Peyer's patch (tissue), 4 donors: ENCODE data around the gene BRICD5. TPM values are rescaled to one million over a fixed set of nuclear protein-coding genes. Genes with fewer than 3 reads are reported as not detected.

Experiments used
- DNase-seq, 3 donors: peaks; one replicate each; pipeline ENCODE4 v3.0.0-alpha.2; 2017 to 2019
- H3K27ac ChIP-seq, 4 donors: fragments of 200-600 bp; sonication (generic); one replicate each; pipeline ENCODE4 v1.5.1; 2016 to 2019
- H3K27me3 ChIP-seq, 2 donors: fragments of 200-600 bp; sonication (generic); one replicate each; pipeline ENCODE4 v1.5.1; 2019
- H3K36me3 ChIP-seq, 3 donors: fragments of 200-600 bp; sonication (generic); one replicate each; pipeline ENCODE4 v1.5.1; 2016 to 2019
- H3K4me1 ChIP-seq, 4 donors: fragments of 200-600 bp; sonication (generic); one replicate each; pipeline ENCODE4 v1.5.1; 2016 to 2019
- H3K4me3 ChIP-seq, 4 donors: fragments of 200-600 bp; sonication (generic); 1 replicate in 3 of 4; 2 replicates in 1 of 4; pipeline ENCODE4 v1.5.1; 2016 to 2019; ENCODE audit warnings: mild to moderate bottlenecking in 1 of 4
- H3K9me3 ChIP-seq, 4 donors: fragments of 200-600 bp; sonication (generic); one replicate each; pipeline ENCODE4 v1.5.1; 2016 to 2019; ENCODE audit warnings: mild to moderate bottlenecking in 1 of 4
- CTCF ChIP-seq, 6 experiments: fragments of 450-650 bp in 4 of 6; fragments of 200-600 bp in 2 of 6; sonication (generic) in 1 of 6; IDR thresholded peaks; one replicate each; pipeline ENCODE4 v1.5.1; 2017 to 2019; ENCODE audit warnings: antibody characterized with exemption in 6 of 6, mild to moderate bottlenecking in 3 of 6, moderate library complexity in 1 of 6
- POLR2A ChIP-seq, 2 donors: fragments of 450-650 bp; IDR thresholded peaks; one replicate each; pipeline ENCODE4 v1.5.1; 2017; ENCODE audit warnings: antibody characterized with exemption in 2 of 2, mild to moderate bottlenecking in 2 of 2, moderate library complexity in 2 of 2
- total RNA-seq, 4 donors: library from RNA; depleted of rRNA; stranded (reverse); fragments of >200 nt; gene quantifications; one replicate each; pipeline ENCODE4 v1.1.0, GENCODE V29; 2016

The BRICD5 gene
- total RNA-seq, 4 donors from 2014 or later: 13.3 to 44.6 (median 19.8) TPM

DNA sequence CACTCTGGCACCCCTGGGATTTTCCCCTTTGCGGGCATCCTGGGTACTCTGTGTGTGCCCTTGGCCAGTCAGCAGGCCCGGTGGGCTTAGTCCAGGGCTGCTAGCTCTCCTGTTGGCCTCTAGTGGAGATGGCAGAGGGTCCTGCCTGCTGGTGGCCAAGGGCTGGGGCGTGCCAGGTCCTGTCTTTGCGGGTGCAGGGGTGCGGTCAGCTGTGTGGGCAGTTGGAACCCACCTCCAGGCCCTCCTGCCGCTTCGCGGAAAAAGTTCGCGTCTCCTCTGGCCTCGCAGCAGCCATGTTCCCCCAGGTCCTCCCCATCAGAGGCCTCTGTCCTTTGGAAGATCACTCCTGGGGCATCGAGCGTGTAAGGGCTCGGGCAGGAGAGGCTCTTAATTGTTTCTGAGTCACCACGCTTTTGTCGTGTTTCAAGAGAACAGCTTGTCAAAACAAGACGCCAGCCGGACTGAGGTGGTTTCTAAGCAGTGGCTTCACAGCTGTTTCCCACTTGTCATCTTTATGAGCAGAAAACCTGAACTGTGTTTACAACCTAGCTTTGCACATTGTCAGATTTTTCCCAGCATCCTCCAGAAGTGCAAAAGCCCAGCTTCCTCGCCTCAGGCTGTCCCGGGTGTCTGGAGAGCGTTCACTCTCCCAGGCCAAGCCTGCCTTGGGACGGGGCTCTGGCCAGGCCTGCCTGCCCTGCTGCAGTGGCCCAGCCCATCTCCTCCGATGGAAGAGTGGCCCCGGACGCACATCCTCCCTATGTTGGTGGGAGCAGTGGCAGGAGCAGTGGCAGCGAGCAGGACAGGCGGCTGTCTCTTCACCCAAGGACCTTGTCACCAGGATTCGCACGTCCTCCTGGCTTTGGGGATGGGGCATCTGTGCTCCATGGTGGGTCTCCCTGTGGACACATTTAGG lies 20.6 kb upstream of the BRICD5 start:
- Histone ChIP-seq H3K9me3 (no peaks in the 10 kb centered on the region), H3K27me3 (peaks cover 0 to 6% of the 10 kb centered on the region in 2 donors), H3K4me3 (no peak overlapping the region), H3K36me3 (peaks cover 0 to 82% (median 0%) of the 10 kb centered on the region in 3 donors), H3K27ac (no peak overlapping the region), H3K4me1 (peaks cover 0 to 16% (median 3%) of the 10 kb centered on the region in 4 donors)
- DNase-seq: no peak
- TF ChIP-seq CTCF (IDR thresholded peaks at IDR 0.05) (no peak), POLR2A (IDR thresholded peaks at IDR 0.05) (no peak)

- no peaks in the 10 kb centered on the region for H3K9me3 ChIP-seq
- H3K27ac ChIP-seq: no peak overlapping the region
- TF ChIP-seq POLR2A (IDR thresholded peaks at IDR 0.05) (no peak), CTCF (IDR thresholded peaks at IDR 0.05) (no peak)
- H3K4me3 ChIP-seq: no peak overlapping the region
- H3K27me3 ChIP-seq: no peaks in the 10 kb centered on the region
- H3K4me1 ChIP-seq: peaks cover 0 to 10% (median under 1%) of the 10 kb centered on the region in 4 donors
- H3K36me3 ChIP-seq: peaks cover 0 to 75% (median 0%) of the 10 kb centered on the region in 3 donors
- DNase-seq: no peak
Observed at GRCh38 chr16:2230376-2230775, 19.7 kb upstream of the BRICD5 start.

DNA sequence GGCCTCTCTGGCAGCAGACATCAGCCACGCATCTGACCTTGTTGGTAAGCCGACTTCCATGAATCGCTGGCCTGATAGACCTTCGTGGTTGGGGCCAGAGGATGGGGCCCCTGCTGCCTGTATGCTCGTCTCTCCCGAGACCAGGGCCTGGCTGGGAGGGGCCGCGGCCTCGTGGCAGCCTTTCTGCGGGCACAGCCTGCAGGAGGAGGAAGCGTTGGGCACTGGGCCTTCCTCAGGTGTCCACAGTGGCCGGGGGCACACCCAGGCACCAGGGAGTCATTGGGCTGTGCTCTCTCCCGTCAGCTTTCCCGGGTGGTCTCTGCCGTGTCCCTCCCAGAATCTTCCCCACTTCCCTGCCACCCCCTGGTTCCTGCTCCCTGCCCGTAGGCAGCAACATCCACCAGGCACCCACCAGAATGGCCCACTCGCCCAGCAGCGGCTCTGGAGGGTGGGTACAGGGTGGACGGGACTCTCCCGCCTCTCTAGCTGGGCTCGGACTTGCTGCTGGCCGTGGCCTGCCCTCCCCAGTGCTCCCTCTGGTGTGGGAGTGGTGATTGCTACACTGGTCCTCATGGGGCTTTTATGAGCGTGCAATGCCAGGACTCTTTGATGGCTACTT lies 19.1 kb upstream of the BRICD5 start:
- no peak overlapping the region for H3K4me3 ChIP-seq
- no peak overlapping the region for H3K27ac ChIP-seq
- TF ChIP-seq POLR2A (IDR thresholded peaks at IDR 0.05): no peak
- no peak for TF ChIP-seq CTCF (IDR thresholded peaks at IDR 0.05)
- no peak for DNase-seq
- no peaks in the 10 kb centered on the region for H3K9me3 ChIP-seq
- peaks cover 0 to 13% (median 4%) of the 10 kb centered on the region in 4 donors for H3K4me1 ChIP-seq
- H3K27me3 ChIP-seq: no peaks in the 10 kb centered on the region
- H3K36me3 ChIP-seq: peaks cover 0 to 69% (median 0%) of the 10 kb centered on the region in 3 donors

DNA sequence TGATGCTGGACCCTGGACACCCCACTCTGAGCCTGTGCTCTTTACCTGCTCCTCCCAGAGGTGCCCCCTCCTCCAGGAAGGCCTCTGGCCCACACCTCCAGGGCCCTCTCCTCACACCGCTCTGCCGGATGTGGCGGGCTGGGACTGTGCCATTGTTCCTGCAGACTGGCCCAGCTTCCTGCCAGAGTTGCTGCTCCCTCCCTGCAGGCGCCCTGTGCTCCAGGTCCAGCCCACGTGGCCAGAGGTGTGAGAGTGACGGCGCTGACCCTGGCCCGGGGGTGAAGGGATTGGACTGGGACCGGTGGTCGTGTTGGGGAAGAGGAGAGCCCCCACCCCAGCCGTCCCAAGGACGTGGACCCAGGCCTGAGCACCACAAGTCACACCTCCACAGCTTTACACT lies 18.4 kb upstream of the BRICD5 start:
- H3K27ac ChIP-seq: no peak overlapping the region
- TF ChIP-seq CTCF (IDR thresholded peaks at IDR 0.05) (no peak), POLR2A (IDR thresholded peaks at IDR 0.05) (no peak)
- H3K4me3 ChIP-seq: no peak overlapping the region
- no peak for DNase-seq
- H3K9me3 ChIP-seq: no peaks in the 10 kb centered on the region
- H3K27me3 ChIP-seq: no peaks in the 10 kb centered on the region
- peaks cover 0 to 63% (median 0%) of the 10 kb centered on the region in 3 donors for H3K36me3 ChIP-seq
- H3K4me1 ChIP-seq: peaks cover 0 to 19% (median 10%) of the 10 kb centered on the region in 4 donors

DNA sequence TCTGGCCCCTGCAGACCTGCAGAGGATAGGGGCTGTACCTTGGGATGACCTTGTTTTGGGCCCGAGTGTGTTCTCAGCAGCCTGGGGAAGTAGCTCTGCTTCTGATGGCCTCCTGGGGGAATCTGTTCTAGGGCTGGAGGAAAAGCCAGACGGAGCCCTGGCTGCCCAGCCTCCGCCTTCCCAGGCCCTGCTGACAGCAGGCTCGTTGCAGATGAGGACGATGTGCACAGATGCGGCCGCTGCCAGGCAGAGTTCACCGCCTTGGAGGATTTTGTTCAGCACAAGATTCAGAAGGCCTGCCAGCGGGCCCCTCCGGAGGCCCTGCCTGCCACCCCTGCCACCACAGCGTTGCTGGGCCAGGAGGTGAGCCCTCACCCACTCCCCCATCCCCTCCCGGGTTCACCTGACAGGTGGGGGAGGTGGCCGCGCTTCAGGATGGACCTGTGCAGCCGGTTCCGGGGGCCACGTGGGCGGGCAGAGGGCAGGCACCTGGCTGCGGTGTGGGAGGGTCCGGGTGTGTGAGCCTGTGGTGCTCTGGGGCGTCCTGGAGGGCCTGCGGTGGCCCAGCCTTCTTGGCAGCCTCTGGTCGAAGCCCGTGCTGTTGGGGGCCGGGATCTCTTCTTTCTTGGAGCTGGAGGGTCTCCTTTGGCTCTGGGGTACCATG lies 17.6 kb upstream of the BRICD5 start:
- Histone ChIP-seq H3K36me3 (peaks cover 0 to 55% (median 0%) of the 10 kb centered on the region in 3 donors), H3K4me1 (peaks cover 0 to 19% (median 11%) of the 10 kb centered on the region in 4 donors), H3K27ac (no peak overlapping the region), H3K27me3 (no peaks in the 10 kb centered on the region), H3K9me3 (no peaks in the 10 kb centered on the region), H3K4me3 (no peak overlapping the region)
- no peak for TF ChIP-seq CTCF (IDR thresholded peaks at IDR 0.05)
- no peak for TF ChIP-seq POLR2A (IDR thresholded peaks at IDR 0.05)
- no peak for DNase-seq
